Smooth muscle cell of bladder (primary cell): ENCODE data around the gene CBY1. TPM values are rescaled to one million over a fixed set of nuclear protein-coding genes. Genes with fewer than 3 reads are reported as not detected.

Source experiments
- total RNA-seq: library from RNA; depleted of rRNA; stranded (reverse); fragments of >200 nt; gene quantifications from 2 replicates; pipeline ENCODE4 v1.2.3, GENCODE V29; 2014

CBY1 gene
- 16.2 and 23.5 TPM in 2 replicates for total RNA-seq

GRCh38 chr22:38656256-38657044 lies at the start of gene CBY1, which contains the start of gene FAM227A:
Gene CBY1 (plus strand): TSS chr22:38656638. CDS start chr22:38668055, 11,417 bp downstream.
Gene FAM227A (minus strand): TSS chr22:38656392. CDS start chr22:38650168, 6,224 bp downstream.

GRCh38 chr22:38681582-38682335 lies 25.3 kb downstream of the CBY1 start, which contains the start of gene TOMM22:
Gene TOMM22 (plus strand): TSS chr22:38681957. CDS start chr22:38681979, 22 bp downstream.

GRCh38 chr22:38700789-38701628 lies 44.6 kb downstream of the CBY1 start, which contains the start of gene JOSD1:
Gene JOSD1 (minus strand): TSS chr22:38700943. CDS start chr22:38699987, 956 bp downstream.

GRCh38 chr22:38705235-38706100 lies 49.0 kb downstream of the CBY1 start, which contains the start of gene GTPBP1:
Gene GTPBP1 (plus strand): TSS chr22:38705944. CDS start chr22:38705956, 12 bp downstream.

Other genes with a start within 250 kb of the CBY1 start
- not detected in 2 replicates for gene KCNJ4, start 201.4 kb upstream of the CBY1 start, total RNA-seq
- 109 and 130 TPM in 2 replicates for gene KDELR3, start 188.5 kb upstream of the CBY1 start, total RNA-seq
- 372 and 530 TPM in 2 replicates for gene DDX17, start 150.3 kb upstream of the CBY1 start, total RNA-seq
- gene DMC1, start 86.5 kb upstream of the CBY1 start, total RNA-seq = 2.7 and 3.1 TPM in 2 replicates
- 1.6 and 2.1 TPM in 2 replicates for gene FAM227A, start 246 bp upstream of the CBY1 start, total RNA-seq
- gene TOMM22, start 25.3 kb downstream of the CBY1 start, total RNA-seq = 63.0 and 73.4 TPM in 2 replicates
- 39.8 and 40.2 TPM in 2 replicates for gene JOSD1, start 44.3 kb downstream of the CBY1 start, total RNA-seq
- 18.6 and 26.4 TPM in 2 replicates for gene GTPBP1, start 49.3 kb downstream of the CBY1 start, total RNA-seq
- gene SUN2, start 99.4 kb downstream of the CBY1 start, total RNA-seq = 42.7 and 48.8 TPM in 2 replicates
- gene DNAL4, start 137.5 kb downstream of the CBY1 start, total RNA-seq = 17.2 and 21.4 TPM in 2 replicates
- gene NPTXR, start 187.4 kb downstream of the CBY1 start, total RNA-seq = 0.14 and 0.46 TPM in 2 replicates
- 27.6 and 40.1 TPM in 2 replicates for gene CBX6, start 215.6 kb downstream of the CBY1 start, total RNA-seq